Upper lobe of left lung (tissue), 6 donors: ENCODE measurements around the gene ABCA6. TPM values are rescaled to one million over a fixed set of nuclear protein-coding genes. Genes with fewer than 3 reads are reported as not detected.
"Not testable (repeated sequence)": the region's sequence is repeated elsewhere in the genome, so short reads cannot be mapped to it uniquely, and the experiment has no call there.

Experiments
- ATAC-seq, 2 donors: fragments of 200-7000 bp; cut with Tn5 transposase; one replicate each; pipeline ENCODE4 v1.9.1; 2022; ENCODE audit warnings: mild to moderate bottlenecking in 2 of 2, moderate library complexity in 2 of 2; ENCODE audit not compliant: low FRiP score in 2 of 2
- DNase-seq, 2 donors: peaks; one replicate each; pipeline ENCODE4 v3.0.0-alpha.2; 2019 to 2020
- H3K27ac ChIP-seq, 4 donors: fragments of 200-600 bp; sonication (generic); one replicate each; pipeline ENCODE4 v1.5.1; 2016 to 2019
- H3K27me3 ChIP-seq, 4 donors: fragments of 200-600 bp; sonication (generic); one replicate each; pipeline ENCODE4 v1.5.1; 2017 to 2019
- H3K36me3 ChIP-seq, 4 donors: fragments of 200-600 bp; sonication (generic); one replicate each; pipeline ENCODE4 v1.5.1; 2016 to 2019
- H3K4me1 ChIP-seq, 4 donors: fragments of 200-600 bp; sonication (generic); one replicate each; pipeline ENCODE4 v1.5.1; 2018 to 2019
- H3K4me3 ChIP-seq, 4 donors: fragments of 200-600 bp; sonication (generic); one replicate each; pipeline ENCODE4 v1.5.1; 2017 to 2019; ENCODE audit warnings: mild to moderate bottlenecking in 2 of 4, moderate library complexity in 1 of 4
- H3K9me3 ChIP-seq, 4 donors: fragments of 200-600 bp; sonication (generic); one replicate each; pipeline ENCODE4 v1.5.1; 2018 to 2019
- CTCF ChIP-seq, 6 experiments: fragments of 450-650 bp in 4 of 6; fragments of 200-600 bp in 2 of 6; sonication (generic) in 2 of 6; IDR thresholded peaks; one replicate each; pipeline ENCODE4 v1.5.1; 2016 to 2019; ENCODE audit warnings: antibody characterized with exemption in 6 of 6
- EP300 ChIP-seq, 4 donors: sonication (generic); formaldehyde crosslinking; IDR thresholded peaks; one replicate each; pipeline ENCODE4 v1.5.1; 2017; ENCODE audit warnings: antibody characterized with exemption in 4 of 4, control low read depth in 2 of 4
- POLR2A ChIP-seq, 4 donors: fragments of 450-650 bp; IDR thresholded peaks; one replicate each; pipeline ENCODE4 v1.5.1; 2016 to 2017; ENCODE audit warnings: antibody characterized with exemption in 4 of 4, mild to moderate bottlenecking in 2 of 4
- POLR2AphosphoS5 ChIP-seq, 2 donors: sonication (generic); formaldehyde crosslinking; IDR thresholded peaks; one replicate each; pipeline ENCODE4 v1.5.1; 2017; ENCODE audit warnings: antibody characterized with exemption in 2 of 2
- WGBS, 2 donors: methylation state at CpG; one replicate each; pipeline ENCODE4 v1.1.5; 2017 to 2018; 5-methylcytosine and 5-hydroxymethylcytosine counted together
- total RNA-seq, 6 donors: library from RNA; depleted of rRNA in 4 of 6; stranded (reverse); fragments of >200 nt in 4 of 6; gene quantifications; one replicate each; pipeline versions ENCODE4 v1.1.0 to v1.2.1, GENCODE V29; 2016 to 2021
- donor health status: DM: no; HTN: no; CAD: no; lungs with moderate emphysema.
- donor health status: DM: no; HTN: yes; CAD: no; lungs with severe emphysema.

The ABCA6 gene
- total RNA-seq, 6 donors from 2014 or later, result 17.6 to 176 (median 44.3) TPM

GRCh38 chr17:69078864-69079263 lies 62.8 kb downstream of the ABCA6 start:
- Histone ChIP-seq H3K27me3 (no peaks in the 10 kb centered on the region), H3K36me3 (peaks cover 0 to 10% (median 0%) of the 10 kb centered on the region in 4 donors), H3K4me3 (no peak overlapping the region), H3K4me1 (no peaks in the 10 kb centered on the region), H3K9me3 (peaks cover 0 to 7% (median 4%) of the 10 kb centered on the region in 4 donors), H3K27ac (no peak overlapping the region)
- no peak for DNase-seq
- no peak for ATAC-seq
- TF ChIP-seq CTCF (IDR thresholded peaks at IDR 0.05), result no peak
- TF ChIP-seq POLR2A (IDR thresholded peaks at IDR 0.05), result no peak
- TF ChIP-seq POLR2AphosphoS5 (IDR thresholded peaks at IDR 0.05), result no peak
- TF ChIP-seq EP300 (IDR thresholded peaks at IDR 0.05), result no peak

GRCh38 chr17:69075823-69076222 lies 65.9 kb downstream of the ABCA6 start:
- no peak overlapping the region for H3K27ac ChIP-seq
- H3K4me1 ChIP-seq, result peaks cover 0 to 4% (median 1%) of the 10 kb centered on the region in 4 donors
- no peak for TF ChIP-seq POLR2AphosphoS5 (IDR thresholded peaks at IDR 0.05)
- TF ChIP-seq CTCF (IDR thresholded peaks at IDR 0.05), result no peak
- TF ChIP-seq POLR2A (IDR thresholded peaks at IDR 0.05), result no peak
- TF ChIP-seq EP300 (IDR thresholded peaks at IDR 0.05), result no peak
- no peaks in the 10 kb centered on the region for H3K36me3 ChIP-seq
- peaks cover 0 to 3% (median 0%) of the 10 kb centered on the region in 4 donors for H3K9me3 ChIP-seq
- no peaks in the 10 kb centered on the region for H3K27me3 ChIP-seq
- DNase-seq (no peak), ATAC-seq (no peak)
- no peak overlapping the region for H3K4me3 ChIP-seq

GRCh38 chr17:69073392-69073791 lies 68.3 kb downstream of the ABCA6 start:
- not testable (repeated sequence) for H3K4me1 ChIP-seq, H3K27ac ChIP-seq, H3K4me3 ChIP-seq, H3K36me3 ChIP-seq, ATAC-seq, H3K9me3 ChIP-seq, H3K27me3 ChIP-seq, DNase-seq

GRCh38 chr17:69072803-69073256 lies 68.9 kb downstream of the ABCA6 start:
- not testable (repeated sequence) for H3K9me3 ChIP-seq, DNase-seq, H3K27ac ChIP-seq, H3K36me3 ChIP-seq, H3K27me3 ChIP-seq, H3K4me1 ChIP-seq, H3K4me3 ChIP-seq, ATAC-seq
- 88% methylated on average over 1 of the region's 1 CpG for WGBS, 2 donors

GRCh38 chr17:69071233-69071586 lies 70.5 kb downstream of the ABCA6 start:
- H3K4me3 ChIP-seq, H3K27ac ChIP-seq, H3K27me3 ChIP-seq, H3K4me1 ChIP-seq, ATAC-seq, H3K36me3 ChIP-seq, DNase-seq, H3K9me3 ChIP-seq: not testable (repeated sequence)
- whole genome bisulfite sequencing, 2 donors, result 90 to 94% methylated on average over 4 of the region's 4 CpGs

- H3K9me3 ChIP-seq, result not testable (repeated sequence)
These were observed 71.1 kb downstream of the ABCA6 start for GRCh38 chr17:69070378-69071232.

GRCh38 chr17:69069226-69069750 lies 72.4 kb downstream of the ABCA6 start:
- TF ChIP-seq POLR2AphosphoS5 (IDR thresholded peaks at IDR 0.05) (no peak), POLR2A (IDR thresholded peaks at IDR 0.05) (no peak), EP300 (IDR thresholded peaks at IDR 0.05) (no peak), CTCF (IDR thresholded peaks at IDR 0.05) (no peak)

More at GRCh38 chr17:69070378-69071232, 71.1 kb downstream of the ABCA6 start:
- not testable (repeated sequence) for H3K4me1 ChIP-seq, ATAC-seq, H3K4me3 ChIP-seq, H3K27ac ChIP-seq, H3K27me3 ChIP-seq, H3K36me3 ChIP-seq, DNase-seq
- 58 to 76% methylated on average over 11 to 12 of the region's 12 CpGs for WGBS, 2 donors

More at GRCh38 chr17:69069226-69069750, 72.4 kb downstream of the ABCA6 start:
- 90 to 93% methylated on average over 5 of the region's 5 CpGs for WGBS, 2 donors
- Histone ChIP-seq H3K27ac (no peak overlapping the region), H3K9me3 (no peaks in the 10 kb centered on the region), H3K36me3 (no peaks in the 10 kb centered on the region), H3K27me3 (no peaks in the 10 kb centered on the region), H3K4me3 (no peak overlapping the region), H3K4me1 (peaks cover 0 to 7% (median 6%) of the 10 kb centered on the region in 4 donors)
- ATAC-seq, result no peak
- no peak for DNase-seq
